A673 (cell line): Measurements from ENCODE around the gene WEE2. TPM values are rescaled to one million over a fixed set of nuclear protein-coding genes. Genes with fewer than 3 reads are reported as not detected.

Source experiments
- BruUV-seq: library from RNA; stranded (reverse); fragments of 400-500 nt; replicated peaks from 2 replicates; lab custom pipeline; 2021; lab: Mats Ljungman, UMichigan
- CTCF ChIA-PET: fragments of 300-600 bp; sonication (Branson Sonifier 250); formaldehyde crosslinking; loops from one replicate; lab custom pipeline; 2022; ENCODE audit warnings: antibody characterized with exemption; lab: Charles Lee
- POLR2A ChIA-PET: fragments of 300-600 bp; sonication (Branson Sonifier 250); formaldehyde crosslinking; loops from one replicate; lab custom pipeline; 2022; ENCODE audit warnings: antibody characterized with exemption; ENCODE audit not compliant: low non-redundant PET; lab: Charles Lee
- DNase-seq: peaks from one replicate; pipeline ENCODE4 v3.0.0-alpha.2; 2015; ENCODE audit warnings: low spot score
- H3K27ac ChIP-seq: fragments of 200-600 bp; sonication (generic); 2 replicates; pipeline ENCODE4 v1.5.1; 2016; ENCODE audit warnings: mixed run types, low read depth, mild to moderate bottlenecking, mixed read lengths, antibody characterized with exemption, low read length; ENCODE audit not compliant: poor library complexity, severe bottlenecking
- H3K27me3 ChIP-seq: fragments of 200-600 bp; sonication (generic); replicated peaks from 2 replicates; pipeline ENCODE4 v1.6.1; 2017; ENCODE audit warnings: mixed run types, low read depth, mild to moderate bottlenecking, mixed read lengths, antibody characterized with exemption, low read length; ENCODE audit not compliant: insufficient read depth, poor library complexity
- H3K36me3 ChIP-seq: fragments of 200-600 bp; sonication (generic); 2 replicates; pipeline ENCODE4 v1.6.1; 2016; ENCODE audit warnings: mixed run types, mild to moderate bottlenecking, mixed read lengths, antibody characterized with exemption, low read length; ENCODE audit not compliant: insufficient read depth, poor library complexity, severe bottlenecking
- H3K4me1 ChIP-seq: fragments of 200-600 bp; sonication (generic); 2 replicates; pipeline ENCODE4 v1.6.1; 2017; ENCODE audit warnings: mixed run types, mild to moderate bottlenecking, mixed read lengths, antibody characterized with exemption, low read length; ENCODE audit not compliant: insufficient read depth, poor library complexity, severe bottlenecking
- H3K4me3 ChIP-seq: fragments of 200-600 bp; sonication (generic); 2 replicates; pipeline ENCODE4 v1.5.1; 2016; ENCODE audit warnings: low read depth, mixed run types, mild to moderate bottlenecking, mixed read lengths, low read length; ENCODE audit not compliant: poor library complexity, severe bottlenecking
- H3K9me3 ChIP-seq: fragments of 200-600 bp; sonication (generic); 2 replicates; pipeline ENCODE4 v1.6.1; 2016; ENCODE audit warnings: mixed run types, low read depth, mild to moderate bottlenecking, mixed read lengths, antibody characterized with exemption, low read length; ENCODE audit not compliant: poor library complexity, severe bottlenecking
- CTCF ChIP-seq: fragments of 300-800, 200-600 bp; sonication (generic); conservative IDR thresholded peaks from 2 replicates; pipeline ENCODE4 v1.5.1; 2017; ENCODE audit warnings: low read depth, mild to moderate bottlenecking, antibody characterized with exemption, low read length, moderate library complexity, mixed read lengths
- EZH2 ChIP-seq: fragments of 200-600 bp; sonication (generic); IDR thresholded peaks from 2 replicates; pipeline ENCODE4 v1.6.1; 2017; ENCODE audit warnings: borderline replicate concordance, low read depth, mild to moderate bottlenecking, mixed read lengths, antibody characterized with exemption, low read length; ENCODE audit not compliant: poor library complexity, severe bottlenecking
- intact Hi-C: fragments of 100-400 bp; cut with micrococcal nuclease; formaldehyde crosslinking; loops from one replicate; pipeline ENCODE4 v1.10.0; 2022; ENCODE audit not compliant: unreplicated experiment
- total RNA-seq: library from RNA; stranded (reverse); gene quantifications from 2 replicates; pipeline ENCODE4 v1.2.3, GENCODE V29; 2021

WEE2 gene
- total RNA-seq, 1 experiment from 2014 or later = 0.09 TPM

GRCh38 chr7:141673346-141673745 is 34.8 kb upstream of the WEE2 start:
- Histone ChIP-seq H3K9me3 (no peaks in the 10 kb centered on the region), H3K27me3 (no peaks in the 10 kb centered on the region), H3K4me3 (no peak overlapping the region), H3K36me3 (no peaks in the 10 kb centered on the region), H3K4me1 (no peaks in the 10 kb centered on the region), H3K27ac (no peak overlapping the region)
- BruUV-seq = no TSS peak
- TF ChIP-seq CTCF = no peak
- TF ChIP-seq EZH2 = no peak
- no peak for DNase-seq
- ChIA-PET POLR2A (no interaction called here), CTCF (no interaction called here)
- intact Hi-C loops = no loop called here

GRCh38 chr7:141674171-141674671 is 33.9 kb upstream of the WEE2 start:
- no peak for DNase-seq
- BruUV-seq = no TSS peak
- Histone ChIP-seq H3K27ac (no peak overlapping the region), H3K27me3 (no peaks in the 10 kb centered on the region), H3K4me1 (no peaks in the 10 kb centered on the region), H3K36me3 (no peaks in the 10 kb centered on the region), H3K9me3 (no peaks in the 10 kb centered on the region), H3K4me3 (no peak overlapping the region)
- intact Hi-C loops = no loop called here
- POLR2A ChIA-PET = no interaction called here
- TF ChIP-seq CTCF (no peak), EZH2 (no peak)
- CTCF ChIA-PET = no interaction called here

GRCh38 chr7:141674702-141675101 is 33.5 kb upstream of the WEE2 start:
- intact Hi-C loops = no loop called here
- H3K4me1 ChIP-seq = no peaks in the 10 kb centered on the region
- H3K9me3 ChIP-seq = no peaks in the 10 kb centered on the region
- H3K4me3 ChIP-seq = no peak overlapping the region
- no TSS peak for BruUV-seq
- TF ChIP-seq CTCF = peak; percentile 55
- no peak for TF ChIP-seq EZH2
- ChIA-PET POLR2A (no interaction called here), CTCF (no interaction called here)
- no peak overlapping the region for H3K27ac ChIP-seq
- no peaks in the 10 kb centered on the region for H3K36me3 ChIP-seq
- no peaks in the 10 kb centered on the region for H3K27me3 ChIP-seq
- no peak for DNase-seq
